ENCODE data around the gene SPDYE16. TPM values are rescaled to one million over a fixed set of nuclear protein-coding genes. Genes with fewer than 3 reads are reported as not detected.
"Not testable (repeated sequence)": the region's sequence is repeated elsewhere in the genome, so short reads cannot be mapped to it uniquely, and the experiment has no call there.

Gene SPDYE16
- total and polyA plus RNA-seq, 2 experiments from 2014 or later = 0.55 TPM; not detected in 1

GRCh38 chr7:76511911-76512885 is 30.9 kb downstream of the SPDYE16 start:
- H3K9me2 ChIP-seq (ENCODE audit: insufficient read depth); H3K4me1 Mint-ChIP-seq; H3K4me3 ChIP-seq; H3K79me2 ChIP-seq (replicated peaks; ENCODE audit: insufficient read depth); H2AFZ ChIP-seq; H4K20me1 ChIP-seq (replicated peaks; ENCODE audit: insufficient read depth); H3K4me2 ChIP-seq; H3K36me3 Mint-ChIP-seq (ENCODE audit: low read depth); H3K27ac ChIP-seq (ENCODE audit: low read depth); DNase-seq (ENCODE audit: low spot score); H3K9me3 Mint-ChIP-seq; H3K27me3 Mint-ChIP-seq (ENCODE audit: insufficient read depth, low read depth, poor library complexity); H3K36me3 ChIP-seq (ENCODE audit: insufficient read depth); H3K27ac Mint-ChIP-seq; ATAC-seq; H3F3A ChIP-seq (replicated peaks; ENCODE audit: low read depth); H3K4me3 Mint-ChIP-seq; H3K27me3 ChIP-seq (ENCODE audit: insufficient read depth): not testable (repeated sequence)
- peaks cover 12% of the 10 kb centered on the region for H3K4me1 ChIP-seq (ENCODE audit: insufficient read depth)

GRCh38 chr7:76511200-76511910 is 31.7 kb downstream of the SPDYE16 start:
- ATAC-seq, H3K9me3 Mint-ChIP-seq: not testable (repeated sequence)

DNA sequence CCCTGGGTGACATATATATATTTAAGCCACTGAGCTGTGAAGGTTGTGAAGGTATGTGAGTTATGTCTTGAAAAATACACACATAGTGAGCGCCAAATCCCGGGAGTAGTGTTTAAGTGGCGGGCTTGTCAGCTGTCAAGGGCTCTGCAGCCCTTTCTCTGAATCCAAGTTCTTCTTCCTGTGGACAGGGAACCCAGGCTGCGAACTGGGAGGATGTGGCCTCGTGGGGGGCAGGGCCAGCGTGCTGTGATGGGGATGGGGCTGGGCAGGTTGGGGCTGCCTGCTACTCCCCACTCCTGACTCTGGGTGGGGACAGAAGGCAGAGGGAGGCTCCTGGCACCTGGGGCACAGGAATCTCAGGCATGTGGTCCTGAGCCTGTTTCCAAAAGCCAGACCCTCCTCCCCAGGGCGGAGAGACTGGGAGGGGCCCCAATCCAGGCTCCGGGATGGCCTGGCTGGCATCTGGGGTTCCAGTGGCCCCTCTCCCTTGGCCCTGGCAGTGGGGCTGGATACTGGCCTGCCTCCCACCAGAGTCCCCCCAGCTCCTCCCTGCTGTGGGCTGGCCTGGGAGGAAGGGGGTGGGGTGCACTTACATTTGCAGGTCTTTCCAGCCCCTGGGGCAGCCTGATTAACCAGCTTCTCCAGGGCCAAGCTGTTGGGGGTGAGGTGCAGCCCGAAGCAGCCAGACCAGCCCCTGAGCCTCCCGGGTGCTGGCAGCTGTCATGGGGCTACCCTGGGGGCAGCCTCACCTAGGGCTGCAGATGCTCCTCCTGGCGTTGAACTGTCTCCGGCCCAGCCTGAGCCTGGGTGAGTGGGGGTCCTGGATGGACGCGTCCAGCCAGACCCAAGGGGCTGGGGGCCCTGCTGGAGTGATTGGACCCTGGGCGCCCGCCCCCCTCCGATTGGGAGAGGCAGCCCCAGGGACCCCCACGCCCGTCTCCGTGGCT is 32.9 kb downstream of the SPDYE16 start, which contains the start of gene UPK3B:
Gene UPK3B (plus strand): TSS at position 622 of the 947 bp plus-strand sequence. CDS start 101 bp downstream, at position 723.
- H3K4me1 ChIP-seq (ENCODE audit: insufficient read depth) = peaks cover 12% of the 10 kb centered on the region
- no peaks in the 10 kb centered on the region for H3K9me2 ChIP-seq (ENCODE audit: insufficient read depth)
- H3K79me2 ChIP-seq (replicated peaks; ENCODE audit: insufficient read depth) = no peaks in the 10 kb centered on the region
- H2AFZ ChIP-seq = 0 out of 2 replicates have a peak within 1 kb of the TSS, but pooled peaks have one; percentile 12
- peak; percentile 83 for DNase-seq (ENCODE audit: low spot score)
- H4K20me1 ChIP-seq (replicated peaks; ENCODE audit: insufficient read depth) = no peaks in the 10 kb centered on the region
- Mint-ChIP-seq H3K4me3 (peak within 1 kb of the TSS; percentile 39; the same call in 2 of the 3 replicates), H3K36me3 (ENCODE audit: low read depth) (no peaks in the 10 kb centered on the region; the same call in 2 of the 3 replicates), H3K27me3 (ENCODE audit: insufficient read depth, low read depth, poor library complexity) (peaks cover 6% of the 10 kb centered on the region), H3K4me1 (peaks cover 5% of the 10 kb centered on the region), H3K27ac (peak within 1 kb of the TSS; percentile 74; the same call in 1 of the 2 replicates), H3K9me3 (no peaks in the 10 kb centered on the region)
- ATAC-seq = peak; percentile 81
- no peak for TF ChIP-seq NANOG (IDR thresholded peaks at IDR 0.05; ENCODE audit: borderline replicate concordance)
- TF ChIP-seq, protein P1, sequence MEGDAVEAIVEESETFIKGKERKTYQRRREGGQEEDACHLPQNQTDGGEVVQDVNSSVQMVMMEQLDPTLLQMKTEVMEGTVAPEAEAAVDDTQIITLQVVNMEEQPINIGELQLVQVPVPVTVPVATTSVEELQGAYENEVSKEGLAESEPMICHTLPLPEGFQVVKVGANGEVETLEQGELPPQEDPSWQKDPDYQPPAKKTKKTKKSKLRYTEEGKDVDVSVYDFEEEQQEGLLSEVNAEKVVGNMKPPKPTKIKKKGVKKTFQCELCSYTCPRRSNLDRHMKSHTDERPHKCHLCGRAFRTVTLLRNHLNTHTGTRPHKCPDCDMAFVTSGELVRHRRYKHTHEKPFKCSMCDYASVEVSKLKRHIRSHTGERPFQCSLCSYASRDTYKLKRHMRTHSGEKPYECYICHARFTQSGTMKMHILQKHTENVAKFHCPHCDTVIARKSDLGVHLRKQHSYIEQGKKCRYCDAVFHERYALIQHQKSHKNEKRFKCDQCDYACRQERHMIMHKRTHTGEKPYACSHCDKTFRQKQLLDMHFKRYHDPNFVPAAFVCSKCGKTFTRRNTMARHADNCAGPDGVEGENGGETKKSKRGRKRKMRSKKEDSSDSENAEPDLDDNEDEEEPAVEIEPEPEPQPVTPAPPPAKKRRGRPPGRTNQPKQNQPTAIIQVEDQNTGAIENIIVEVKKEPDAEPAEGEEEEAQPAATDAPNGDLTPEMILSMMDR (conservative IDR thresholded peaks at IDR 0.05; ENCODE audit: low read depth in 2 of 2) = peak in 1 of 2 experiments; percentile 40; a peak in 2 of 4 replicates
- no peaks in the 10 kb centered on the region for H3F3A ChIP-seq (replicated peaks; ENCODE audit: low read depth)
- peak within 1 kb of the TSS; percentile 34; the same call in 1 of the 2 replicates for H3K4me3 ChIP-seq
- peak within 1 kb of the TSS; percentile 76 for H3K4me2 ChIP-seq
- no peaks in the 10 kb centered on the region for H3K27me3 ChIP-seq (ENCODE audit: insufficient read depth)
- no peaks in the 10 kb centered on the region for H3K36me3 ChIP-seq (ENCODE audit: insufficient read depth)
- peak within 1 kb of the TSS; percentile 90 for H3K27ac ChIP-seq (ENCODE audit: low read depth)

More at GRCh38 chr7:76511200-76511910, 31.7 kb downstream of the SPDYE16 start:
- not testable (repeated sequence) for H3K27me3 Mint-ChIP-seq (ENCODE audit: insufficient read depth, low read depth, poor library complexity); H4K20me1 ChIP-seq (replicated peaks; ENCODE audit: insufficient read depth); H3K4me2 ChIP-seq; H3K4me3 Mint-ChIP-seq; H3K27ac Mint-ChIP-seq; H3K4me1 Mint-ChIP-seq; H3K9me2 ChIP-seq (ENCODE audit: insufficient read depth); H3K27ac ChIP-seq (ENCODE audit: low read depth); DNase-seq (ENCODE audit: low spot score); H2AFZ ChIP-seq; H3K36me3 Mint-ChIP-seq (ENCODE audit: low read depth); H3K79me2 ChIP-seq (replicated peaks; ENCODE audit: insufficient read depth); H3K36me3 ChIP-seq (ENCODE audit: insufficient read depth); H3K27me3 ChIP-seq (ENCODE audit: insufficient read depth); H3F3A ChIP-seq (replicated peaks; ENCODE audit: low read depth); H3K4me3 ChIP-seq
- peaks cover 12% of the 10 kb centered on the region for H3K4me1 ChIP-seq (ENCODE audit: insufficient read depth)

Measured in GM23338 (cell line).